Measurements from ENCODE around the gene MYOM1.
"Not testable (repeated sequence)": the region's sequence is repeated elsewhere in the genome, so short reads cannot be mapped to it uniquely, and the experiment has no call there.

The MYOM1 gene

GRCh38 chr18:3217948-3218647 lies 1.7 kb downstream of the MYOM1 start:
- no peak for DNase-seq

GRCh38 chr18:3216987-3217386 lies 2.8 kb downstream of the MYOM1 start:
- DNase-seq = no peak

GRCh38 chr18:3214855-3215637 lies 4.7 kb downstream of the MYOM1 start:
- no peak for DNase-seq

GRCh38 chr18:3213300-3214059 lies 6.3 kb downstream of the MYOM1 start:
- no peak for DNase-seq

GRCh38 chr18:3212657-3213056 lies 7.1 kb downstream of the MYOM1 start:
- no peak for DNase-seq

GRCh38 chr18:3211236-3211992 lies 8.4 kb downstream of the MYOM1 start:
- DNase-seq = no peak

GRCh38 chr18:3209859-3210569 lies 9.8 kb downstream of the MYOM1 start:
- DNase-seq = no peak

- DNase-seq = no peak
These were observed 12.2 kb downstream of the MYOM1 start for GRCh38 chr18:3207565-3207964.

- DNase-seq = no peak
These were observed 14.5 kb downstream of the MYOM1 start for GRCh38 chr18:3205239-3205638.

- no peak for DNase-seq
These were observed 19.7 kb downstream of the MYOM1 start for GRCh38 chr18:3199942-3200645.

- DNase-seq = not testable (repeated sequence)
These were observed 21.4 kb downstream of the MYOM1 start for GRCh38 chr18:3198260-3198860.

GRCh38 chr18:3194947-3195612 lies 24.7 kb downstream of the MYOM1 start:
- DNase-seq = no peak

GRCh38 chr18:3193331-3193730 lies 26.4 kb downstream of the MYOM1 start:
- DNase-seq = no peak

- DNase-seq = no peak
These were observed 27.0 kb downstream of the MYOM1 start for GRCh38 chr18:3192752-3193151.

GRCh38 chr18:3192286-3192685 lies 27.5 kb downstream of the MYOM1 start:
- DNase-seq = no peak

- no peak for DNase-seq
These were observed 29.2 kb downstream of the MYOM1 start for GRCh38 chr18:3190610-3191009.

GRCh38 chr18:3189884-3190283 lies 29.9 kb downstream of the MYOM1 start:
- no peak for DNase-seq

- no peak for DNase-seq
These were observed 32.8 kb downstream of the MYOM1 start for GRCh38 chr18:3186678-3187658.

- no peak for DNase-seq
These were observed 35.3 kb downstream of the MYOM1 start for GRCh38 chr18:3184275-3184963.

Measured in stimulated activated CD4-positive, alpha-beta T cell treated with anti-CD3 and anti-CD28 coated beads, Interleukin-4, amount 100 ng/mL, for 1 hour (primary cell).